WTC11 (cell line): ENCODE results near the gene ZKSCAN3. TPM values are rescaled to one million over a fixed set of nuclear protein-coding genes. Genes with fewer than 3 reads are reported as not detected.

ENCODE experiments used
- ATAC-seq: fragments of 200-7000 bp; cut with Tn5 transposase; 2 replicates; pipeline ENCODE4 v1.10.0; 2021; ENCODE audit warnings: mild to moderate bottlenecking, moderate library complexity
- CTCF ChIA-PET: fragments of 300-600 bp; sonication (Branson Sonifier 250); formaldehyde crosslinking; loops from one replicate; lab custom pipeline; 2021; ENCODE audit warnings: antibody characterized with exemption; lab: Charles Lee
- POLR2A ChIA-PET: fragments of 350-600 bp; sonication (Branson Sonifier 250); formaldehyde crosslinking; loops from one replicate; lab custom pipeline; 2021; ENCODE audit warnings: antibody characterized with exemption; lab: Charles Lee
- DNase-seq: peaks from one replicate; pipeline ENCODE4 v3.0.0; 2021; ENCODE audit warnings: low spot score
- H3K27ac Mint-ChIP-seq: 2 replicates; pipeline ENCODE4 v1.8.0; 2021; ENCODE audit warnings: mixed read lengths
- H3K27me3 Mint-ChIP-seq: 2 replicates; pipeline ENCODE4 v1.8.0; 2021; ENCODE audit warnings: low read depth, mild to moderate bottlenecking, moderate library complexity, mixed read lengths
- H3K36me3 Mint-ChIP-seq: 2 replicates; pipeline ENCODE4 v1.8.0; 2021; ENCODE audit warnings: mixed read lengths
- H3K4me1 Mint-ChIP-seq: 2 replicates; pipeline ENCODE4 v1.8.0; 2022; ENCODE audit warnings: mixed read lengths
- H3K4me3 Mint-ChIP-seq: 2 replicates; pipeline ENCODE4 v1.8.0; 2021; ENCODE audit warnings: mild to moderate bottlenecking, moderate library complexity, mixed read lengths
- H3K9me3 Mint-ChIP-seq: 2 replicates; pipeline ENCODE4 v1.8.0; 2021; ENCODE audit warnings: mixed read lengths
- FOXK1 ChIP-seq: sonication (generic); formaldehyde crosslinking; IDR thresholded peaks from 2 replicates; pipeline ENCODE4 v1.8.0; 2022; ENCODE audit warnings: mild to moderate bottlenecking, moderate library complexity, missing genetic modification reagents
- GRHL2 ChIP-seq: fragments of 250-450 bp; sonication (Bioruptor Pico); IDR thresholded peaks from 2 replicates; pipeline ENCODE4 v1.8.0; 2022; ENCODE audit warnings: mild to moderate bottlenecking, moderate library complexity; ENCODE audit not compliant: insufficient replicate concordance, severe bottlenecking
- JUN ChIP-seq: sonication (generic); formaldehyde crosslinking; IDR thresholded peaks from 2 replicates; pipeline ENCODE4 v1.8.0; 2023; ENCODE audit warnings: mild to moderate bottlenecking, missing genetic modification reagents
- NFE2L1 ChIP-seq: sonication (generic); formaldehyde crosslinking; IDR thresholded peaks from 2 replicates; pipeline ENCODE4 v1.8.1; 2023; ENCODE audit warnings: missing genetic modification reagents
- PRRX2 ChIP-seq: fragments of 250-450 bp; sonication (Bioruptor Pico); IDR thresholded peaks from 2 replicates; pipeline ENCODE4 v1.8.0; 2021; ENCODE audit warnings: mild to moderate bottlenecking
- SMAD3 ChIP-seq: sonication (generic); formaldehyde crosslinking; IDR thresholded peaks from 2 replicates; pipeline ENCODE4 v1.8.0; 2022; ENCODE audit warnings: missing genetic modification reagents, mild to moderate bottlenecking, borderline replicate concordance
- SMAD4 ChIP-seq: sonication (generic); formaldehyde crosslinking; IDR thresholded peaks from 2 replicates; pipeline ENCODE4 v1.8.0; 2022; ENCODE audit warnings: mild to moderate bottlenecking, missing genetic modification reagents
- ZNF121 ChIP-seq: sonication (generic); formaldehyde crosslinking; IDR thresholded peaks from 2 replicates; pipeline ENCODE4 v1.8.0; 2023; ENCODE audit warnings: missing genetic modification reagents
- ZNF232 ChIP-seq: sonication (generic); formaldehyde crosslinking; IDR thresholded peaks from 2 replicates; pipeline ENCODE4 v1.8.0; 2022; ENCODE audit warnings: mild to moderate bottlenecking, missing genetic modification reagents
- ZNF263 ChIP-seq: sonication (generic); formaldehyde crosslinking; IDR thresholded peaks from 2 replicates; pipeline ENCODE4 v1.8.1; 2022; ENCODE audit warnings: low read depth, mild to moderate bottlenecking, moderate library complexity, missing genetic modification reagents
- ZNF317 ChIP-seq: sonication (generic); formaldehyde crosslinking; IDR thresholded peaks from 2 replicates; pipeline ENCODE4 v1.8.1; 2023; ENCODE audit warnings: low read depth, mild to moderate bottlenecking, moderate library complexity, missing genetic modification reagents, borderline replicate concordance
- ZNF396 ChIP-seq: fragments of 250-450 bp; sonication (Bioruptor Pico); IDR thresholded peaks from 2 replicates; pipeline ENCODE4 v1.8.0; 2021; ENCODE audit warnings: mild to moderate bottlenecking, moderate library complexity, borderline replicate concordance
- ZNF423 ChIP-seq: fragments of 250-450 bp; sonication (Bioruptor Pico); IDR thresholded peaks from 2 replicates; pipeline ENCODE4 v2.1.2; 2022; ENCODE audit warnings: mild to moderate bottlenecking, moderate library complexity
- total RNA-seq: library from RNA; stranded (reverse); gene quantifications from 3 replicates; pipeline ENCODE4 v1.2.3, GENCODE V29; 2021
- TF ChIP-seq, protein P1 (sequence below): sonication (generic); formaldehyde crosslinking; IDR thresholded peaks from 2 replicates; pipeline ENCODE4 v1.8.1; 2022; ENCODE audit warnings: mild to moderate bottlenecking, missing genetic modification reagents, moderate library complexity, borderline replicate concordance
- TF ChIP-seq, protein P2 (sequence below): sonication (generic); formaldehyde crosslinking; IDR thresholded peaks from 2 replicates; pipeline ENCODE4 v1.8.0; 2023; ENCODE audit warnings: mild to moderate bottlenecking, missing genetic modification reagents
- TF ChIP-seq, protein P3 (sequence below): fragments of 250-450 bp; sonication (Bioruptor Pico); IDR thresholded peaks from 2 replicates; pipeline ENCODE4 v1.9.0; 2021; ENCODE audit warnings: moderate library complexity, mild to moderate bottlenecking, inconsistent platforms, borderline replicate concordance
- TF ChIP-seq, protein P4 (sequence below): sonication (generic); formaldehyde crosslinking; IDR thresholded peaks from 2 replicates; pipeline ENCODE4 v1.8.1; 2023; ENCODE audit warnings: mild to moderate bottlenecking, missing genetic modification reagents
- TF ChIP-seq, protein P5 (sequence below): sonication (generic); formaldehyde crosslinking; IDR thresholded peaks from 2 replicates; pipeline ENCODE4 v1.8.1; 2023; ENCODE audit warnings: mild to moderate bottlenecking, moderate library complexity, missing genetic modification reagents
- TF ChIP-seq, protein P6 (sequence below): sonication (generic); formaldehyde crosslinking; conservative IDR thresholded peaks from 2 replicates; pipeline ENCODE4 v1.8.1; 2023; ENCODE audit warnings: mild to moderate bottlenecking, low read depth, missing genetic modification reagents, moderate library complexity
- TF ChIP-seq, protein P7 (sequence below): sonication (generic); formaldehyde crosslinking; IDR thresholded peaks from 2 replicates; pipeline ENCODE4 v1.8.1; 2023; ENCODE audit warnings: mild to moderate bottlenecking, missing genetic modification reagents, moderate library complexity

Gene ZKSCAN3
- total RNA-seq, 1 experiment from 2014 or later, result 5.4 TPM

DNA sequence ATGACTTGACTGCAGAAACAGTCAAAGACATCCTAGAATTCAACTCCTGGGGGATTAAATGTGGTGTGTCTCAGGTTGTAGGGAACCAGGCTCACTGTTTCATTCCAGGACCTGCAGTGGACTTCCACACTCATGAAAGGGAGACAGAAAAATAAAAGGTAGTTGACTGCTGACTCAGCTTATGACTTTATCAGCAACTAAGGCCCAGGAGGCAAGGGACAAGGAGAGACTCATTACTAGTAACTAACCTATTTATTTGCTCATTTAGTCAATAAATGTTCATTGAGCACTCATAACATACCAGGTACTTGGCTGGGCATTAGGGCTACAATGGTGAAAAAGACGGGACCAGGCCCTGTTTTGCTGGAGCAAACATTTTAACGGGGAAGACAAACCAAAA is 16.7 kb upstream of the ZKSCAN3 start:
- ATAC-seq (no peak), DNase-seq (no peak)
- ChIA-PET POLR2A (interaction anchor here (1.6 kb wide), 1 partner anchor 66 kb away, joined by 3 read pairs; the partner anchor contains the start of gene ZSCAN26), CTCF (no interaction called here)
- Mint-ChIP-seq H3K9me3 (peaks cover 15% of the 10 kb centered on the region), H3K4me3 (no peak overlapping the region), H3K36me3 (peaks cover 15% of the 10 kb centered on the region), H3K4me1 (peaks cover 9% of the 10 kb centered on the region), H3K27ac (no peak overlapping the region), H3K27me3 (no peaks in the 10 kb centered on the region)
- TF ChIP-seq ZNF396 (no peak), ZNF317 (CRISPR knock-in tag) (no peak), SMAD4 (CRISPR knock-in tag) (no peak), ZNF263 (CRISPR knock-in tag) (no peak), ZNF232 (no peak), NFE2L1 (CRISPR knock-in tag) (no peak), SMAD3 (CRISPR knock-in tag) (no peak), JUN (CRISPR knock-in tag) (no peak)
- TF ChIP-seq, protein P1, sequence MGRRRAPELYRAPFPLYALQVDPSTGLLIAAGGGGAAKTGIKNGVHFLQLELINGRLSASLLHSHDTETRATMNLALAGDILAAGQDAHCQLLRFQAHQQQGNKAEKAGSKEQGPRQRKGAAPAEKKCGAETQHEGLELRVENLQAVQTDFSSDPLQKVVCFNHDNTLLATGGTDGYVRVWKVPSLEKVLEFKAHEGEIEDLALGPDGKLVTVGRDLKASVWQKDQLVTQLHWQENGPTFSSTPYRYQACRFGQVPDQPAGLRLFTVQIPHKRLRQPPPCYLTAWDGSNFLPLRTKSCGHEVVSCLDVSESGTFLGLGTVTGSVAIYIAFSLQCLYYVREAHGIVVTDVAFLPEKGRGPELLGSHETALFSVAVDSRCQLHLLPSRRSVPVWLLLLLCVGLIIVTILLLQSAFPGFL (CRISPR knock-in tag), result no peak
- TF ChIP-seq, protein P2, sequence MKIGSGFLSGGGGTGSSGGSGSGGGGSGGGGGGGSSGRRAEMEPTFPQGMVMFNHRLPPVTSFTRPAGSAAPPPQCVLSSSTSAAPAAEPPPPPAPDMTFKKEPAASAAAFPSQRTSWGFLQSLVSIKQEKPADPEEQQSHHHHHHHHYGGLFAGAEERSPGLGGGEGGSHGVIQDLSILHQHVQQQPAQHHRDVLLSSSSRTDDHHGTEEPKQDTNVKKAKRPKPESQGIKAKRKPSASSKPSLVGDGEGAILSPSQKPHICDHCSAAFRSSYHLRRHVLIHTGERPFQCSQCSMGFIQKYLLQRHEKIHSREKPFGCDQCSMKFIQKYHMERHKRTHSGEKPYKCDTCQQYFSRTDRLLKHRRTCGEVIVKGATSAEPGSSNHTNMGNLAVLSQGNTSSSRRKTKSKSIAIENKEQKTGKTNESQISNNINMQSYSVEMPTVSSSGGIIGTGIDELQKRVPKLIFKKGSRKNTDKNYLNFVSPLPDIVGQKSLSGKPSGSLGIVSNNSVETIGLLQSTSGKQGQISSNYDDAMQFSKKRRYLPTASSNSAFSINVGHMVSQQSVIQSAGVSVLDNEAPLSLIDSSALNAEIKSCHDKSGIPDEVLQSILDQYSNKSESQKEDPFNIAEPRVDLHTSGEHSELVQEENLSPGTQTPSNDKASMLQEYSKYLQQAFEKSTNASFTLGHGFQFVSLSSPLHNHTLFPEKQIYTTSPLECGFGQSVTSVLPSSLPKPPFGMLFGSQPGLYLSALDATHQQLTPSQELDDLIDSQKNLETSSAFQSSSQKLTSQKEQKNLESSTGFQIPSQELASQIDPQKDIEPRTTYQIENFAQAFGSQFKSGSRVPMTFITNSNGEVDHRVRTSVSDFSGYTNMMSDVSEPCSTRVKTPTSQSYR, result no peak
- TF ChIP-seq, protein P3, sequence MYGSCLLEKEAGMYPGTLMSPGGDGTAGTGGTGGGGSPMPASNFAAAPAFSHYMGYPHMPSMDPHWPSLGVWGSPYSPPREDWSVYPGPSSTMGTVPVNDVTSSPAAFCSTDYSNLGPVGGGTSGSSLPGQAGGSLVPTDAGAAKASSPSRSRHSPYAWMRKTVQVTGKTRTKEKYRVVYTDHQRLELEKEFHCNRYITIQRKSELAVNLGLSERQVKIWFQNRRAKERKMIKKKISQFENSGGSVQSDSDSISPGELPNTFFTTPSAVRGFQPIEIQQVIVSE (CRISPR knock-in tag), result no peak
- TF ChIP-seq, protein P4, sequence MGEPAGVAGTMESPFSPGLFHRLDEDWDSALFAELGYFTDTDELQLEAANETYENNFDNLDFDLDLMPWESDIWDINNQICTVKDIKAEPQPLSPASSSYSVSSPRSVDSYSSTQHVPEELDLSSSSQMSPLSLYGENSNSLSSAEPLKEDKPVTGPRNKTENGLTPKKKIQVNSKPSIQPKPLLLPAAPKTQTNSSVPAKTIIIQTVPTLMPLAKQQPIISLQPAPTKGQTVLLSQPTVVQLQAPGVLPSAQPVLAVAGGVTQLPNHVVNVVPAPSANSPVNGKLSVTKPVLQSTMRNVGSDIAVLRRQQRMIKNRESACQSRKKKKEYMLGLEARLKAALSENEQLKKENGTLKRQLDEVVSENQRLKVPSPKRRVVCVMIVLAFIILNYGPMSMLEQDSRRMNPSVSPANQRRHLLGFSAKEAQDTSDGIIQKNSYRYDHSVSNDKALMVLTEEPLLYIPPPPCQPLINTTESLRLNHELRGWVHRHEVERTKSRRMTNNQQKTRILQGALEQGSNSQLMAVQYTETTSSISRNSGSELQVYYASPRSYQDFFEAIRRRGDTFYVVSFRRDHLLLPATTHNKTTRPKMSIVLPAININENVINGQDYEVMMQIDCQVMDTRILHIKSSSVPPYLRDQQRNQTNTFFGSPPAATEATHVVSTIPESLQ (CRISPR knock-in tag), result no peak

DNA sequence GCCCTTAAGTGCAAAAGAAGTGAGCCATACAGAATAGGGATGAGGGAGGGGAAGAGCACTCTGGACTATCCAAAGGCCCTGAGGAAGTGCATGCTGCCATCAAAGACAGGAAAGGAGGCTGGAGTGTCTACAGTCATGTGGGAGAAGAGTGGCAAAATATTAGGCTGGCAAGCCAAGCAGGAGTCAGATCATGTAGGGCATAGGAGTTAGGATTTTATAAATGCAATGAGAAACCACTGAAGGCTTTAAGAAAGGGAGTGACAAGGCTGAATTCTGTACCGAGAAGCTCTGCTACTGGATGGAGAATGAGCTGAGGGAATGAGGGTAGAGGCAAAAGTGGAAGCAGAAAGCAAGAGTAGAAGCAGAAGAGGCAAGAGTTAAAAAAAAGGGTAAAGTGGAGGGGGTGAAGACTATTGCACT is 16.1 kb upstream of the ZKSCAN3 start:
- Mint-ChIP-seq H3K9me3 (peaks cover 10% of the 10 kb centered on the region), H3K4me1 (peaks cover 9% of the 10 kb centered on the region), H3K36me3 (peaks cover 10% of the 10 kb centered on the region), H3K27ac (no peak overlapping the region), H3K4me3 (no peak overlapping the region), H3K27me3 (no peaks in the 10 kb centered on the region)
- ChIA-PET POLR2A (interaction anchor here (1.6 kb wide), 1 partner anchor 67 kb away, joined by 3 read pairs; the partner anchor contains the start of gene ZSCAN26), CTCF (interaction anchor here (3.4 kb wide), 1 partner anchor 22 kb away, joined by 35 read pairs; no protein-coding TSS in a partner anchor)
- no peak for ATAC-seq
- DNase-seq, result no peak
- TF ChIP-seq, protein P5, sequence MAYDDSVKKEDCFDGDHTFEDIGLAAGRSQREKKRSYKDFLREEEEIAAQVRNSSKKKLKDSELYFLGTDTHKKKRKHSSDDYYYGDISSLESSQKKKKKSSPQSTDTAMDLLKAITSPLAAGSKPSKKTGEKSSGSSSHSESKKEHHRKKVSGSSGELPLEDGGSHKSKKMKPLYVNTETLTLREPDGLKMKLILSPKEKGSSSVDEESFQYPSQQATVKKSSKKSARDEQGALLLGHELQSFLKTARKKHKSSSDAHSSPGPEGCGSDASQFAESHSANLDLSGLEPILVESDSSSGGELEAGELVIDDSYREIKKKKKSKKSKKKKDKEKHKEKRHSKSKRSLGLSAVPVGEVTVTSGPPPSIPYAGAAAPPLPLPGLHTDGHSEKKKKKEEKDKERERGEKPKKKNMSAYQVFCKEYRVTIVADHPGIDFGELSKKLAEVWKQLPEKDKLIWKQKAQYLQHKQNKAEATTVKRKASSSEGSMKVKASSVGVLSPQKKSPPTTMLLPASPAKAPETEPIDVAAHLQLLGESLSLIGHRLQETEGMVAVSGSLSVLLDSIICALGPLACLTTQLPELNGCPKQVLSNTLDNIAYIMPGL (CRISPR knock-in tag), result no peak
- TF ChIP-seq ZNF423 (CRISPR knock-in tag) (no peak), FOXK1 (no peak), ZNF121 (no peak), PRRX2 (CRISPR knock-in tag) (no peak), GRHL2 (CRISPR knock-in tag) (no peak)
- TF ChIP-seq, protein P6, sequence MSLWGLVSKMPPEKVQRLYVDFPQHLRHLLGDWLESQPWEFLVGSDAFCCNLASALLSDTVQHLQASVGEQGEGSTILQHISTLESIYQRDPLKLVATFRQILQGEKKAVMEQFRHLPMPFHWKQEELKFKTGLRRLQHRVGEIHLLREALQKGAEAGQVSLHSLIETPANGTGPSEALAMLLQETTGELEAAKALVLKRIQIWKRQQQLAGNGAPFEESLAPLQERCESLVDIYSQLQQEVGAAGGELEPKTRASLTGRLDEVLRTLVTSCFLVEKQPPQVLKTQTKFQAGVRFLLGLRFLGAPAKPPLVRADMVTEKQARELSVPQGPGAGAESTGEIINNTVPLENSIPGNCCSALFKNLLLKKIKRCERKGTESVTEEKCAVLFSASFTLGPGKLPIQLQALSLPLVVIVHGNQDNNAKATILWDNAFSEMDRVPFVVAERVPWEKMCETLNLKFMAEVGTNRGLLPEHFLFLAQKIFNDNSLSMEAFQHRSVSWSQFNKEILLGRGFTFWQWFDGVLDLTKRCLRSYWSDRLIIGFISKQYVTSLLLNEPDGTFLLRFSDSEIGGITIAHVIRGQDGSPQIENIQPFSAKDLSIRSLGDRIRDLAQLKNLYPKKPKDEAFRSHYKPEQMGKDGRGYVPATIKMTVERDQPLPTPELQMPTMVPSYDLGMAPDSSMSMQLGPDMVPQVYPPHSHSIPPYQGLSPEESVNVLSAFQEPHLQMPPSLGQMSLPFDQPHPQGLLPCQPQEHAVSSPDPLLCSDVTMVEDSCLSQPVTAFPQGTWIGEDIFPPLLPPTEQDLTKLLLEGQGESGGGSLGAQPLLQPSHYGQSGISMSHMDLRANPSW, result no peak
- TF ChIP-seq, protein P7, sequence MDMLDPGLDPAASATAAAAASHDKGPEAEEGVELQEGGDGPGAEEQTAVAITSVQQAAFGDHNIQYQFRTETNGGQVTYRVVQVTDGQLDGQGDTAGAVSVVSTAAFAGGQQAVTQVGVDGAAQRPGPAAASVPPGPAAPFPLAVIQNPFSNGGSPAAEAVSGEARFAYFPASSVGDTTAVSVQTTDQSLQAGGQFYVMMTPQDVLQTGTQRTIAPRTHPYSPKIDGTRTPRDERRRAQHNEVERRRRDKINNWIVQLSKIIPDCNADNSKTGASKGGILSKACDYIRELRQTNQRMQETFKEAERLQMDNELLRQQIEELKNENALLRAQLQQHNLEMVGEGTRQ (CRISPR knock-in tag), result no peak
